ENCODE measurements around the gene OOEP.
"Not testable (repeated sequence)": the region's sequence is repeated elsewhere in the genome, so short reads cannot be mapped to it uniquely, and the experiment has no call there.

OOEP gene

GRCh38 chr6:73369563-73369962 lies at the start of gene OOEP:
OOEP (minus strand) TSS chr6:73369897; CDS start chr6:73369792, 105 bp downstream.
- DNase-seq, result no peak

- no peak for DNase-seq
These were observed 48.5 kb upstream of the OOEP start for GRCh38 chr6:73418081-73418741.

- no peak for DNase-seq
These were observed 43.4 kb upstream of the OOEP start for GRCh38 chr6:73413102-73413501.

- DNase-seq, result no peak
These were observed 39.7 kb upstream of the OOEP start for GRCh38 chr6:73409395-73409794.

GRCh38 chr6:73400656-73401055 lies 31.0 kb upstream of the OOEP start:
- DNase-seq, result no peak

GRCh38 chr6:73395875-73396274 lies 26.2 kb upstream of the OOEP start:
- DNase-seq, result no peak

GRCh38 chr6:73394577-73395354 lies 25.1 kb upstream of the OOEP start, which contains the start of gene DDX43:
DDX43 (plus strand) TSS chr6:73394828; CDS start chr6:73394906, 78 bp downstream.
- DNase-seq, result peak; percentile 36

- DNase-seq, result no peak
These were observed 23.6 kb upstream of the OOEP start for GRCh38 chr6:73393278-73393677.

- DNase-seq, result not testable (repeated sequence)
These were observed 22.5 kb upstream of the OOEP start for GRCh38 chr6:73392188-73392587.

- DNase-seq, result no peak
These were observed 22.0 kb upstream of the OOEP start for GRCh38 chr6:73391675-73392074.

- DNase-seq, result no peak
These were observed 20.2 kb upstream of the OOEP start for GRCh38 chr6:73389854-73390253.

GRCh38 chr6:73388800-73389512 lies 19.3 kb upstream of the OOEP start:
- peak; percentile 56 for DNase-seq

- DNase-seq, result no peak
These were observed 18.7 kb upstream of the OOEP start for GRCh38 chr6:73388433-73388799.

- DNase-seq, result no peak
These were observed 12.9 kb upstream of the OOEP start for GRCh38 chr6:73382462-73383113.

- DNase-seq, result not testable (repeated sequence)
These were observed 11.8 kb upstream of the OOEP start for GRCh38 chr6:73381531-73381930.

GRCh38 chr6:73377225-73377624 lies 7.5 kb upstream of the OOEP start:
- DNase-seq, result no peak

GRCh38 chr6:73375216-73375615 lies 5.5 kb upstream of the OOEP start:
- DNase-seq, result no peak

GRCh38 chr6:73372516-73372915 lies 2.8 kb upstream of the OOEP start:
- DNase-seq, result no peak

- DNase-seq, result no peak
These were observed 2.3 kb upstream of the OOEP start for GRCh38 chr6:73371984-73372383.

- DNase-seq, result no peak
These were observed 540 bp downstream of the OOEP start for GRCh38 chr6:73369157-73369556.

- no peak for DNase-seq
These were observed 1.0 kb downstream of the OOEP start for GRCh38 chr6:73368675-73369074.

- DNase-seq, result no peak
These were observed 1.8 kb downstream of the OOEP start for GRCh38 chr6:73367761-73368355.

- no peak for DNase-seq
These were observed 5.1 kb downstream of the OOEP start for GRCh38 chr6:73364549-73364948.
